GM12891 (cell line): ENCODE data around the gene PPM1H.

Experiments
- PAX5 ChIP-seq: IDR thresholded peaks from 2 replicates; pipeline ENCODE4 v1.6.1; 2011; ENCODE audit warnings: low read length, moderate library complexity, mild to moderate bottlenecking; ENCODE audit not compliant: insufficient read depth, severe bottlenecking
- POLR2A ChIP-seq: IDR thresholded peaks from 2 replicates; pipeline ENCODE4 v1.6.1; 2011; ENCODE audit warnings: low read depth, low read length, control low read depth
- POLR2AphosphoS5 ChIP-seq: IDR thresholded peaks from 2 replicates; pipeline ENCODE4 v1.6.1; 2011; ENCODE audit warnings: low read depth, low read length, control low read depth
- POU2F2 ChIP-seq: IDR thresholded peaks from 2 replicates; pipeline ENCODE4 v1.6.1; 2011; ENCODE audit warnings: low read depth, mild to moderate bottlenecking, control low read depth, low read length, moderate library complexity
- SPI1 ChIP-seq: IDR thresholded peaks from 2 replicates; pipeline ENCODE4 v1.6.1; 2011; ENCODE audit warnings: low read depth, low read length, control low read depth
- TAF1 ChIP-seq: IDR thresholded peaks from 2 replicates; pipeline ENCODE4 v1.6.1; 2011; ENCODE audit warnings: low read depth, low read length, control low read depth

DNA sequence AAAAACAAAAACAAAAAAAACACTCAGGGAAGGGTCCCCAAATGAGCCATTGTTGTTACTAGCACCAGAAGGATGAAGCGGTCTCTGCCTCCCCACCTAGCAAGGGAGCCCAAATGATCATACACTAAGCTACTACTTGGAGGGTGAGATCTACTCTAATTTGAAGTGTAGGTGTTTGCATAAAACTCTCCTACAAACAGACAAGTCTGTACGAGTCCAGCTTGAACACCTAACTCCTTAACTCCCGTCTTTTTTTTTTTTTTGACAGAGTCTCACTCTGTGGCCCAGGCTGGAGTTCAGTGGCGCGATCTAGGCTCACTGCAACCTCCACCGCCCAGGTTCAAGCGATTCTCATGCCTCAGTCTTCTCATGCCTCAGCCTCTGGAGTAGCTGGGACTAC lies 132.6 kb downstream of the PPM1H start:
- TF ChIP-seq POLR2A, result no peak
- TF ChIP-seq POU2F2, result no peak
- no peak for TF ChIP-seq POLR2AphosphoS5
- no peak for TF ChIP-seq SPI1
- no peak for TF ChIP-seq TAF1
- no peak for TF ChIP-seq PAX5
